ENCODE results near the gene MEGF9.
"Not testable (repeated sequence)": the region's sequence is repeated elsewhere in the genome, so short reads cannot be mapped to it uniquely, and the experiment has no call there.

MEGF9 gene

GRCh38 chr9:120562861-120563443, 151.3 kb downstream of the MEGF9 start:
- no peak overlapping the region for H3K27ac ChIP-seq
- no peak for TF ChIP-seq CTCF (conservative IDR thresholded peaks at IDR 0.05)

GRCh38 chr9:120561709-120562108, 152.6 kb downstream of the MEGF9 start:
- TF ChIP-seq CTCF (conservative IDR thresholded peaks at IDR 0.05): no peak
- H3K27ac ChIP-seq: no peak overlapping the region

GRCh38 chr9:120559546-120559945, 154.7 kb downstream of the MEGF9 start:
- no peak for TF ChIP-seq CTCF (conservative IDR thresholded peaks at IDR 0.05)
- no peak overlapping the region for H3K27ac ChIP-seq

GRCh38 chr9:120558454-120558853, 155.8 kb downstream of the MEGF9 start:
- no peak for TF ChIP-seq CTCF (conservative IDR thresholded peaks at IDR 0.05)
- H3K27ac ChIP-seq: no peak overlapping the region

GRCh38 chr9:120557205-120557604, 157.1 kb downstream of the MEGF9 start:
- no peak overlapping the region for H3K27ac ChIP-seq
- no peak for TF ChIP-seq CTCF (conservative IDR thresholded peaks at IDR 0.05)

- no peak overlapping the region for H3K27ac ChIP-seq
- TF ChIP-seq CTCF (conservative IDR thresholded peaks at IDR 0.05): no peak
Measured at GRCh38 chr9:120556775-120557174, 157.5 kb downstream of the MEGF9 start.

GRCh38 chr9:120555839-120556238, 158.4 kb downstream of the MEGF9 start:
- no peak for TF ChIP-seq CTCF (conservative IDR thresholded peaks at IDR 0.05)
- H3K27ac ChIP-seq: no peak overlapping the region

GRCh38 chr9:120552210-120552704, 162.0 kb downstream of the MEGF9 start:
- H3K27ac ChIP-seq: not testable (repeated sequence)
